Regular cardiac myocyte (primary cell): Measurements from ENCODE around the gene OVOL3. TPM values are rescaled to one million over a fixed set of nuclear protein-coding genes. Genes with fewer than 3 reads are reported as not detected.

Experiments
- total RNA-seq: library from RNA; depleted of rRNA; stranded (reverse); fragments of >200 nt; gene quantifications from 2 replicates; pipeline ENCODE4 v1.2.3, GENCODE V29; 2014

Gene OVOL3
- not detected in 2 replicates for total RNA-seq

DNA sequence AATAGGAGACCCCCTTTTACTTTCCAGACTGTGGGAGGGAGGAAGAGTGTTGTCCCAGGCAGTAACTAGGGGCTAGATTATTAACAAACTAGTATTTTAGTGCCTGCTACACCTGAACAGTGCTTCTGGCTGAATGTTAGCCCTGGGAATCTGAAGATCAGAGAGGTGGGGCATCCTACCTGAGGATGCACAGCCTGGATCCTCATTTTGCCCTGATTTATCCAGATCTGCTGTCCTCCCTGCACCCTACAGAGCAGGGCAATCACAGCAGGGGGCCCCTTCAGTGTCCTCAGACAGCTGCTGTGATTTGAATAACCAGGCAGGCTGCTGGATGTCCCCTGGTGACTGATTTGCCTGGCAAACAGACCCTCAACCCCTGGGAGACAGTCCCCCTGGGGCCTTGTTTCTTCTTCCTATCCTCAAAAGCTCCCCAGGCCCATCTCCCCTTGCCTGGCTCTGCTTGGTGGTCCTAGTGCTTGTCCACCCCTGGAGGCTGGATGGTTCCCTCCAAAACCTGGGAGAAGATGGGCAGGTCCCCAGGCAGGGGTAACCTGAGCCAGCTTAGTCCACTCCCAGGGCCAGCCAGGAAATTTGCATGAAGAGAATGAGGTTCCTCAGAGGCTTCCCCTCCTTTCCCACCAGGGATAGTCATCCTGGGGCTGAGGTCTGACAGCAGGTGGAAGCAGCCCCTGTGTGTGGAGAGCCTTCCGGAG, at the start of gene OVOL3:
TSS of gene OVOL3 (plus strand) at position 657 of the 713 bp plus-strand sequence. CDS start 60 bp downstream, outside the sequence.

DNA sequence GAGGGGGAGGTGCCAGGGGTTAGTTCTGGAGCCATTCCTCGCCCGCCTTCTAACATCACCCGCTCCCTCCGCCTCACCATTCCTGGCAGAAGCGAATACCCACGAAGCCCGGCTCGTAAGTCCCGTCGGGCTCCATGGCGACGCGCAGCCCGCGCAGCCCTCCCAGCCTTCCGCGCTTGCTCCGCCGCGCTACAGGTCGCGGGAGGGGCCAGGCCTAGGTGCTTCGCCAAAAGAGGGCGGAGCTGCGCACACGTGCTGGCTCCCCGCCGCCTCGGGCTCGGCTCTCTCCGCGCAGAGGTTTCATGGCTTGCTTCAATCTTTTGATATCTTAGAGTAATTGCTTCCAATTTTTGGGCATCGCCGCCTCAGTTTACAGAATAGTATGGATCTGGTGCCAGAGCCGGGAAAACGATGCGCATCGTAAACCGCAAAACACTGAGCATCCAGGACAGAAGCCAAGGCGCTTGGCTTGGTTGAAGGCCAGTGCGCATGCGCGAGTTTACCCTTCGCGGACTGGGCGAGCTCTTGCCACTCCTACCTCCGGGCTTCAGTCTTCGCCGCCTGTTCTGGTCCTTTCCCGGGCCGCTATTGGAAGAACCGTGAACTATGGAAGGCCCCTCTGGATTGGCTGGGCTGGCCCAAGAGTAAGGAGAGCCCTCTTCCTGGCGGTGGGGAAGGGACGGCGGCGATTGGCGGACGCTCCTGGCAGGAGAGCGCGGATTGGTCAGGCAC, 3.9 kb downstream of the OVOL3 start, which contains the start of gene POLR2I:
TSS of gene POLR2I (minus strand) at position 155 of the 732 bp plus-strand sequence. CDS start at position 136, 19 bp downstream.

DNA sequence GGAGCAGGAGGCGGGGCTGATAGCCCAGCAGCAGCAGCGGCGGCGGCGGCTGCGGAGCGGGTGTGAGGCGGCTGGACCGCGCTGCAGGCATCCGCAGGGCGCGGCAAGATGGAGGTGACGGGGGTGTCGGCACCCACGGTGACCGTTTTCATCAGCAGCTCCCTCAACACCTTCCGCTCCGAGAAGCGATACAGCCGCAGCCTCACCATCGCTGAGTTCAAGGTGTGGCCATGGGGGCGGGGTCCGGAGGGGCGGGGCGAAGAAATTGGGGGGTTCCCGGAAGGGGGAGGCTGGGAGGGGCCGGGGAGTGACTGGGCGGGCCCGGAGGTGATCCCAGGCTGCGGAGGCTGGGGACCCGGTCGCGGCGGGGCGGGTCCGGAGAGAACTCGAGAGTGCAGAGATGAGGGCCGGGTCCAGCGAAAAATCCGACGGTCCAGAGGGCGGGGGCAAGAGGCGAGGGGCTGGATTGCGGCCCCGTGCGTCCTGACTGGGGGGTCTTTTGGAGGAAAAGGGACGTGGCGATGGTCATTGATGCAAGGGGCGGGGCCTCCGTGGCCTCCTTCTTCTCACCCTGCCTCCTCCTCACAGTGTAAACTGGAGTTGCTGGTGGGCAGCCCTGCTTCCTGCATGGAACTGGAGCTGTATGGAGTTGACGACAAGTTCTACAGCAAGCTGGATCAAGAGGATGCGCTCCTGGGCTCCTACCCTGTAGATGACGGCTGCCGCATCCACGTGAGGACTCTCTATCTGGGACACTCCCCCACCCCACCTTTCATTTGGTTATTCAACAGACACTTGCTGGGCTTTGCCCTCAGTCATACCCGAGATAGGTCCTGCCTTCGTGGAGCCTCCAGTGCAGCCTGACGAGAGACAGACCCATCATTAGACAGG, 4.8 kb downstream of the OVOL3 start, which contains the start of gene TBCB:
TSS of gene TBCB (plus strand) at position 16 of the 891 bp plus-strand sequence. CDS start at position 109, 93 bp downstream.

DNA sequence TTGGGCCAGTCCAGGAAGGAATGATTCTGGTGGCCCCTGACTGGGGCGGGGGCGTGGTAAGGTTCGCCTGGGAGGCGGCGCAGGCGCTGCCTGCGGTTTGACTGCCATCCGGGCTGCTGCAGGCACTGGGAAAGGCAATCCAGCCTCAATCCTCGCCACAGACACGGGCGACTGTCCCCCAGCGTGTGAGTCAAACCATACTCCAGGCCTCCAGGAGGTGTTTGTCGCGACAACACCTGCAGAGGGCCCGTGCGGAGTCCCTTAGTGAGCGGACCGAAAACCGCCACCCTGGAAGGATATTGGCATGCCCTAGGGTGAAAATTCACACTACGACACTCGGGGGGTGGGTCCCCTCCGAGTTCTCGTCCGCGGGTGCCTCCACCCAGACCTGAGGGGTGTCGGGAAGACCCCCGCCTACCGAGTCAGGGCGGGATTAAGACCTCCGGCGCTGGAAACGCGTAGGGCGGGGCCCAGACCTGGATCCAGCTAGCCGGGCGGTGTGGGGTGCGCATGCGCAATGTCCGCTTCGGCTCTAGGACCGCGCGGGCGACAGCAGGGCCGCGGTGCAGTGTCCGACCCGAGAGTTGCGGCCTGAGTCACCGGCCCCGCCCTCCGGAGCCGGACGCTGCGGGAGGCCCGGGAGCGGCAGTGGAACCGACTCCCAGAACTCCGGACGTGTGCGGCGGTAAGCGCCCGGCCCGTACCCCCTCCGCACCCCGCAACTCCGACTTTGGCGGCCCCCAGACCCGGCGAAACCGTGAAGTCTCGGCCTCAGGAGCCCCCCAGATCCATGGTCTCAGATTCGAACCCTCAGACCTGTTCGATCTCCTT, 28.7 kb downstream of the OVOL3 start, which contains the start of gene CAPNS1:
TSS of gene CAPNS1 (plus strand) at position 594 of the 831 bp plus-strand sequence. CDS start 946 bp downstream, outside the sequence.

DNA sequence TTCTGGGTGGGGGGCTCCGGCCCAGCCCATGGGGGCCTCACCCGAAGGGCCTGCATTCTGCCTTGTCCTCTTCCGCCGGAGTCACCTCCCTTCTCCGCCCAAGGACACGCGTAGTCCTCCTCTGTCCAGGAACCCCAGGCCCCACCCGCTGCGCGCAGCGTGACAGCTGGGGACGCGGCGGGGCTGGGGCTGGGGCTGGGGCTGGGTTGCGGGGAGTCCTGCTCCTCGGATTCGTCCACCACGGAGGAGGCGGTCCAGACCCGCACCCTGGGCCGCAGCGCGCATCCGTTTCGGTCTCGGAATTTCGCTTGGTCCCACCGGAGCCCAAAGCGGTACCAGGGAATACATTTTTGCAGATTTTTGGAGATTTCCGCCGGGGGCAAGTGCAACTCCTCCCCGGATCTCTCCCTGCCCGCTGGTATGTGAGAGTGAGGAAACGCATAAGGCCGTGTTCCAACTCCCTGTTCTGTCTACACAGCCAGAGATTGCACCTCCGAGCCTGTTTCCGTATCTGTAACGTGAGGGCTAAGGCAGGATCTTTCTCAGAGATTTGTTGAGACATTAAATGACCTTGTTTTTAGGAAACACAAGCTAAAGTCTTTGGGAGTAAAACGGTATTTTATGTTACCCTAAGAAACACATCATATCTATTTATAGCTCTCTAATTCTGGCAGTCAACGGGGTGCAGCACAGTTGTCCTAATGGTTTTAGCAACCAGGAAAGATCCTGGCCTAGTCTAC, 41.6 kb downstream of the OVOL3 start, which contains the start of gene COX7A1:
TSS of gene COX7A1 (minus strand) at position 96 of the 740 bp plus-strand sequence. CDS start at position 56, 40 bp downstream.

Other genes with a start within 250 kb of the OVOL3 start
- gene APLP1, start 242.6 kb upstream of the OVOL3 start, total RNA-seq: 12.7 and 14.8 TPM in 2 replicates
- 2.0 and 2.5 TPM in 2 replicates for gene NFKBID, start 210.6 kb upstream of the OVOL3 start, total RNA-seq
- gene HCST, start 208.6 kb upstream of the OVOL3 start, total RNA-seq: 0.38 and 0.56 TPM in 2 replicates
- not detected in 2 replicates for gene TYROBP, start 202.8 kb upstream of the OVOL3 start, total RNA-seq
- gene LRFN3, start 174.8 kb upstream of the OVOL3 start, total RNA-seq: 1.2 and 2.3 TPM in 2 replicates
- gene SDHAF1, start 116.0 kb upstream of the OVOL3 start, total RNA-seq: 12.1 and 12.5 TPM in 2 replicates
- 0.19 and 0.28 TPM in 2 replicates for gene SYNE4, start 102.3 kb upstream of the OVOL3 start, total RNA-seq
- 18.3 and 20.5 TPM in 2 replicates for gene ALKBH6, start 96.9 kb upstream of the OVOL3 start, total RNA-seq
- 2.5 and 5.4 TPM in 2 replicates for gene CLIP3, start 78.3 kb upstream of the OVOL3 start, total RNA-seq
- gene THAP8, start 56.9 kb upstream of the OVOL3 start, total RNA-seq: 3.3 and 4.5 TPM in 2 replicates
- gene WDR62, start 56.2 kb upstream of the OVOL3 start, total RNA-seq: 0.85 and 8.4 TPM in 2 replicates
- gene POLR2I, start 3.7 kb downstream of the OVOL3 start, total RNA-seq: 41.7 and 65.2 TPM in 2 replicates
- 179 and 333 TPM in 2 replicates for gene TBCB, start 4.3 kb downstream of the OVOL3 start, total RNA-seq
- gene CAPNS1, start 28.9 kb downstream of the OVOL3 start, total RNA-seq: 198 and 306 TPM in 2 replicates
- gene COX7A1, start 41.3 kb downstream of the OVOL3 start, total RNA-seq: 25.4 and 70.5 TPM in 2 replicates
- gene ZNF565, start 103.5 kb downstream of the OVOL3 start, total RNA-seq: 6.1 and 9.3 TPM in 2 replicates
- gene ZNF146, start 104.0 kb downstream of the OVOL3 start, total RNA-seq: 85.4 and 89.9 TPM in 2 replicates